Measurements from ENCODE around the gene USP10. TPM values are rescaled to one million over a fixed set of nuclear protein-coding genes. Genes with fewer than 3 reads are reported as not detected.

USP10 gene
- total RNA-seq, 4 donors from 2014 or later, result 49.1 to 70.2 (median 60.0) TPM

GRCh38 chr16:84667600-84668309 is 32.0 kb upstream of the USP10 start:
- Histone ChIP-seq H3K4me1 (peaks cover 0 to 6% (median 0%) of the 10 kb centered on the region in 3 donors), H3K4me3 (no peak overlapping the region), H3K9me3 (no peaks in the 10 kb centered on the region), H3K27ac (no peak overlapping the region), H3K27me3 (no peaks in the 10 kb centered on the region), H3K36me3 (peaks cover 0 to 53% of the 10 kb centered on the region in 2 donors)
- WGBS, 2 donors (ENCODE audit: low coverage in 1 of 2), result 63 to 71% methylated on average over 9 to 13 of the region's 16 CpGs
- ATAC-seq, result no peak
- TF ChIP-seq, protein P1, sequence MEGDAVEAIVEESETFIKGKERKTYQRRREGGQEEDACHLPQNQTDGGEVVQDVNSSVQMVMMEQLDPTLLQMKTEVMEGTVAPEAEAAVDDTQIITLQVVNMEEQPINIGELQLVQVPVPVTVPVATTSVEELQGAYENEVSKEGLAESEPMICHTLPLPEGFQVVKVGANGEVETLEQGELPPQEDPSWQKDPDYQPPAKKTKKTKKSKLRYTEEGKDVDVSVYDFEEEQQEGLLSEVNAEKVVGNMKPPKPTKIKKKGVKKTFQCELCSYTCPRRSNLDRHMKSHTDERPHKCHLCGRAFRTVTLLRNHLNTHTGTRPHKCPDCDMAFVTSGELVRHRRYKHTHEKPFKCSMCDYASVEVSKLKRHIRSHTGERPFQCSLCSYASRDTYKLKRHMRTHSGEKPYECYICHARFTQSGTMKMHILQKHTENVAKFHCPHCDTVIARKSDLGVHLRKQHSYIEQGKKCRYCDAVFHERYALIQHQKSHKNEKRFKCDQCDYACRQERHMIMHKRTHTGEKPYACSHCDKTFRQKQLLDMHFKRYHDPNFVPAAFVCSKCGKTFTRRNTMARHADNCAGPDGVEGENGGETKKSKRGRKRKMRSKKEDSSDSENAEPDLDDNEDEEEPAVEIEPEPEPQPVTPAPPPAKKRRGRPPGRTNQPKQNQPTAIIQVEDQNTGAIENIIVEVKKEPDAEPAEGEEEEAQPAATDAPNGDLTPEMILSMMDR (IDR thresholded peaks at IDR 0.05), result no peak
- TF ChIP-seq EP300 (IDR thresholded peaks at IDR 0.05), result no peak
- TF ChIP-seq POLR2AphosphoS5 (IDR thresholded peaks at IDR 0.05), result no peak
- no peak for TF ChIP-seq POLR2A (IDR thresholded peaks at IDR 0.05)

- no peak overlapping the region for H3K27ac ChIP-seq
- TF ChIP-seq EP300 (IDR thresholded peaks at IDR 0.05), result no peak
- TF ChIP-seq, protein P1 (IDR thresholded peaks at IDR 0.05), result no peak
- no peak for TF ChIP-seq POLR2A (IDR thresholded peaks at IDR 0.05)
- TF ChIP-seq POLR2AphosphoS5 (IDR thresholded peaks at IDR 0.05), result no peak
- WGBS, 2 donors (ENCODE audit: low coverage in 1 of 2), result 90% methylated on average over 4 of the region's 12 CpGs; no CpG with 5 or more reads in 1 of the 2 donors
- no peak for ATAC-seq
- H3K4me3 ChIP-seq, result no peak overlapping the region
- peaks cover 0 to 30% of the 10 kb centered on the region in 2 donors for H3K36me3 ChIP-seq
- H3K9me3 ChIP-seq, result no peaks in the 10 kb centered on the region
- H3K4me1 ChIP-seq, result peaks cover 0 to 6% (median 0%) of the 10 kb centered on the region in 3 donors
- H3K27me3 ChIP-seq, result no peaks in the 10 kb centered on the region
Measured at GRCh38 chr16:84670063-84670462, 29.7 kb upstream of the USP10 start.

- 15 to 31% methylated on average over 10 to 12 of the region's 26 CpGs for WGBS, 2 donors (ENCODE audit: low coverage in 1 of 2)
- Histone ChIP-seq H3K9me3 (no peaks in the 10 kb centered on the region), H3K27me3 (no peaks in the 10 kb centered on the region), H3K36me3 (peaks cover 0 to 11% of the 10 kb centered on the region in 2 donors), H3K4me1 (peaks cover 0 to 6% (median 0%) of the 10 kb centered on the region in 3 donors), H3K4me3 (no peak overlapping the region), H3K27ac (no peak overlapping the region)
- ATAC-seq, result peak; percentile 74
- TF ChIP-seq, protein P1 (IDR thresholded peaks at IDR 0.05), result peak; percentile 86 to 92 (median 90)
- TF ChIP-seq POLR2A (IDR thresholded peaks at IDR 0.05), result no peak
Measured at GRCh38 chr16:84672276-84673202, 27.3 kb upstream of the USP10 start.

DNA sequence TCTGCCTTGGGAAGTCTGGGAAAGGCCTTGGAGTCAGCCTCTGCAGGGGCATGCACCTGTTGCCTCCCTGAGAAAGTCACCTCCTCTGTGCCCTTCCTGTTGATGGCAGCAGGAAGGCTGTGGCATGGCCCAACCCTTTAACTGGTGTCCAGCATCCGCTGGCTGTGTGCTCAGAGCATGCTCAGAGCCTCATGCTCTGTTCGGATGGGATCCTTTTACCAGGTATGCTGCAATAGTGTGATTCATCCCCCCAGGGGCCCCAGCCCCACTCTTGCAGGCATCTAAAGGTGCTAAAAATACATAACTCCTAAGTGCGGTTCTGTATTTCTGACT is 26.6 kb upstream of the USP10 start:
- no peaks in the 10 kb centered on the region for H3K27me3 ChIP-seq
- peaks cover 0 to 6% of the 10 kb centered on the region in 2 donors for H3K36me3 ChIP-seq
- H3K9me3 ChIP-seq, result no peaks in the 10 kb centered on the region
- H3K27ac ChIP-seq, result no peak overlapping the region
- TF ChIP-seq, protein P1 (IDR thresholded peaks at IDR 0.05), result no peak
- TF ChIP-seq POLR2A (IDR thresholded peaks at IDR 0.05) (no peak), POLR2AphosphoS5 (IDR thresholded peaks at IDR 0.05) (no peak), EP300 (IDR thresholded peaks at IDR 0.05) (no peak)
- 80 to 100% methylated on average over 1 to 2 of the region's 3 CpGs for WGBS, 2 donors (ENCODE audit: low coverage in 1 of 2)
- H3K4me3 ChIP-seq, result no peak overlapping the region
- ATAC-seq, result no peak
- peaks cover 0 to 6% (median 0%) of the 10 kb centered on the region in 3 donors for H3K4me1 ChIP-seq
